Measurements from ENCODE around the gene KCNQ5.

KCNQ5 gene

DNA sequence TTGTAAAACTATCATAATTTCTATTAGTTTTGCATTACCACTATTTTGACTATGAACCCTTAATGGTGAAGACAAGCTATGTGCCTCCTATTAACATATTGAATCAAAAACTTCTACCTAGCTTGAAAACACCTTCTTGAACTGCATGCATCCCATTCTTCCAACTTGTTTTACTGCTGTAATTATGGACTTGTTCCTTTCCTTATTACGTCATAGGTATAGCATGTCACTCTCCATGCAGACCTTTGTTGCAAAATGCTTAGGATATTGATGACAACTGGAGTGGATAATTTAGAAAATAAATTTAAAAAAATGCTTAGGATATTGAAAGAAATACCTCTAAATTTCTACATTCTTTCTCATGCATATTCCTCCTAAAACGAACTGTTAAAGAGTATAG, 219.3 kb downstream of the KCNQ5 start:
- no peak for DNase-seq (ENCODE audit: low read depth, low spot score)
- Histone ChIP-seq H3K27ac (no peak overlapping the region), H3K36me3 (ENCODE audit: insufficient read depth, low read length) (no peaks in the 10 kb centered on the region), H3K9ac (ENCODE audit: insufficient read length) (no peak overlapping the region), H3K9me3 (ENCODE audit: low read depth, low read length) (no peaks in the 10 kb centered on the region), H3K4me3 (no peak overlapping the region)
- TF ChIP-seq POLR2AphosphoS5 (IDR thresholded peaks at IDR 0.05; ENCODE audit: borderline replicate concordance, low read depth, low read length), result no peak
- TF ChIP-seq EZH2 (IDR thresholded peaks at IDR 0.05), result no peak
- TF ChIP-seq FOXP2 (optimal IDR thresholded peaks at IDR 0.05; ENCODE audit: control extremely low read depth, extremely low read length, insufficient read depth), result no peak

DNA sequence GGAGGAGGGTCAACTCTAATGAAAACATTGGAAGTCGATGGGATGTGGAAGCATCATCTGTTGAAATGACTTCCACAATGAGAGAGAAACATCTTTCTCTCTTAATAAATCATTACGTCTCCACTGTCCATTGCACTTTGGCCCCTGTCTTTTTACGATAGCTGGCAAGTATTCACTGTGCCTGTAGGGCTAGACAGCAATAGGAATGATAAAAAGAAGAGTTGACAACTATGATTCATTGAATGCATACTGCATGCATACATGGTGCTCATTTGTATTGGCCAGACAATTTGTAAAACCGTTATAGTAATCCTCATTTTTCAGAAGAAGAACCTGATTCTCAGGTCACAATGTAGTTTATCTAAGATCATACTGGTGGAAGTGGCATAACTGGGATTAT, 220.3 kb downstream of the KCNQ5 start:
- no peak overlapping the region for H3K4me3 ChIP-seq
- TF ChIP-seq FOXP2 (optimal IDR thresholded peaks at IDR 0.05; ENCODE audit: control extremely low read depth, extremely low read length, insufficient read depth), result no peak
- no peak for TF ChIP-seq POLR2AphosphoS5 (IDR thresholded peaks at IDR 0.05; ENCODE audit: borderline replicate concordance, low read depth, low read length)
- no peak overlapping the region for H3K27ac ChIP-seq
- H3K36me3 ChIP-seq (ENCODE audit: insufficient read depth, low read length), result no peaks in the 10 kb centered on the region
- no peak for DNase-seq (ENCODE audit: low read depth, low spot score)
- H3K9me3 ChIP-seq (ENCODE audit: low read depth, low read length), result no peaks in the 10 kb centered on the region
- no peak overlapping the region for H3K9ac ChIP-seq (ENCODE audit: insufficient read length)

DNA sequence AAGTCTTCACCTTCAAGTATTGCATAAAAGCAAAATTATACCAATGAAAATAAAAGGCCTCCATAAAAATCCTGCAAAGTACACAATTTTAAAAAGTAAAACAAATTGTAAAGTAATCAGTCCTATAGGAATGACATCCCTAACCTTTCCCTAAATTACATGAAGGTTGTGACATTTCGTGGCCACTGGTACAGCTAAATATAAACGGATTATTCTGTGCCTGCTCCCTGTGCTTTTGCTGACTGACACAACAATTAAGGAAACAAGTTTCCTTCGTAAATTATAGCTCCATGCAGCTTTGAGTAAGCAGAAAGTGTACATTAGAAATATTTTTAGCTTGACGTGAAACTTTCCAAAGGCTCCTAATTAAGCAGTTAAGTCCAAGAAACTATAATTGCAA, 222.8 kb downstream of the KCNQ5 start:
- Histone ChIP-seq H3K27ac (no peak overlapping the region), H3K9ac (ENCODE audit: insufficient read length) (no peak overlapping the region), H3K9me3 (ENCODE audit: low read depth, low read length) (no peaks in the 10 kb centered on the region), H3K4me3 (no peak overlapping the region), H3K36me3 (ENCODE audit: insufficient read depth, low read length) (no peaks in the 10 kb centered on the region)
- DNase-seq (ENCODE audit: low read depth, low spot score), result no peak
- TF ChIP-seq POLR2AphosphoS5 (IDR thresholded peaks at IDR 0.05; ENCODE audit: borderline replicate concordance, low read depth, low read length) (no peak), EZH2 (IDR thresholded peaks at IDR 0.05) (no peak), FOXP2 (optimal IDR thresholded peaks at IDR 0.05; ENCODE audit: control extremely low read depth, extremely low read length, insufficient read depth) (no peak)

DNA sequence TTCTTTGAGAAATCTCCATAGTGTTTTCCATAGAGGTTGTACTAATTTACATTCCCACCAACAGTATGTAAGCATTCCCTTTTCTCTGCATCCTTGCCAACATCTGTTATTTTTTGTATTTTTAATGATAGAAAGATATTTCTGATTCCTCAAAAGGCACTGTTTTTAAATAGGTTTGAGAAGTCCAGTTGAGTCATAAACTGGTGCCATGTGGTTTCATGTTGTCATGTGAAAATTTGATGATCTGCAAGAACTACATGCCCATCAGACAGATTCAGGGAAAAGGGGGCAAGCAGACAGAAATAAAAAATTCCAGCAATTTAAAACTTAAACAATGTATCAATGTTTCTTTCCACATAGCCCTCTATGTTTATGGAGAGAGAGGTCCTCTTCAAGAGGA, 227.5 kb downstream of the KCNQ5 start:
- Histone ChIP-seq H3K4me3 (no peak overlapping the region), H3K27ac (no peak overlapping the region), H3K9me3 (ENCODE audit: low read depth, low read length) (no peaks in the 10 kb centered on the region), H3K36me3 (ENCODE audit: insufficient read depth, low read length) (no peaks in the 10 kb centered on the region), H3K9ac (ENCODE audit: insufficient read length) (no peak overlapping the region)
- no peak for TF ChIP-seq POLR2AphosphoS5 (IDR thresholded peaks at IDR 0.05; ENCODE audit: borderline replicate concordance, low read depth, low read length)
- TF ChIP-seq EZH2 (IDR thresholded peaks at IDR 0.05), result no peak
- no peak for TF ChIP-seq FOXP2 (optimal IDR thresholded peaks at IDR 0.05; ENCODE audit: control extremely low read depth, extremely low read length, insufficient read depth)
- DNase-seq (ENCODE audit: low read depth, low spot score), result no peak

DNA sequence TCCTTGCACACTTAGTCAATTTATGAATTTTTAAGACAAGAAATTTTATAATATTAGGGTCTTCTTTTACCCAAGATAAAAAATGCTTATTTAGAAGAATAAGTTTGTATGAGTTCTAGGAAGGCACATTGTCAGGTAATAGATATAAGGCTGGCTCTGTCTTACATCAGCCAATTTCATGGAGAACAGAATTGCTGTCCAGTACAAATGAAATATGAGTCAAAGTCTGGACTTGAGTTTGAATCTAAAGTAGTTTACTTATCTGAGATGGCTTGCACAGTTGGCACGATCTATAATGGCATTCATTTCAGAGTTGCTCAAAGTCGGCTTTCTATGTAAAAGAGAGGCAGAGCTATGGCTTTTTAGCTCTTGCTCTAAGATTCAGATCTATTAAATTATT, 228.2 kb downstream of the KCNQ5 start:
- no peak for TF ChIP-seq FOXP2 (optimal IDR thresholded peaks at IDR 0.05; ENCODE audit: control extremely low read depth, extremely low read length, insufficient read depth)
- no peak for TF ChIP-seq EZH2 (IDR thresholded peaks at IDR 0.05)
- no peak for TF ChIP-seq POLR2AphosphoS5 (IDR thresholded peaks at IDR 0.05; ENCODE audit: borderline replicate concordance, low read depth, low read length)
- no peaks in the 10 kb centered on the region for H3K36me3 ChIP-seq (ENCODE audit: insufficient read depth, low read length)
- no peak overlapping the region for H3K27ac ChIP-seq
- H3K9me3 ChIP-seq (ENCODE audit: low read depth, low read length), result no peaks in the 10 kb centered on the region
- H3K4me3 ChIP-seq, result no peak overlapping the region
- H3K9ac ChIP-seq (ENCODE audit: insufficient read length), result no peak overlapping the region
- DNase-seq (ENCODE audit: low read depth, low spot score), result no peak

DNA sequence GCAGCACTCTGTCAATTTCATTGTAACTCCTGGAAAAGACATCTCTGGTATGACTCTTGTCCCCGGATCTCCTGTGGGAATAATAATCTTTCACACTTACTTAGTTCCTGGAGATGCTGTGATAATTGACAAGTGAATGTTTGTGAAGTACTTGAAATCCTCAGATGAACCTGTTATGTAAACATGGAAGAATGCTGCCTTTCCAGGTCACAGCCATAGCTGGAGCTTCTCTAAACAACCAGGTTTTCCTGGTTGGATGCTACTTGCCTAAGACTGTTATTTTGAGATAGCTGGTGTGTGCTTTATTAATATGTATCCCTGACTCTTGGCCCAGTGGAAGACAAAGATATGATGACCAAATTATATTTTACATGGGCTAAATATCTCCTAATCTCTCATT, 228.6 kb downstream of the KCNQ5 start:
- Histone ChIP-seq H3K4me3 (no peak overlapping the region), H3K9me3 (ENCODE audit: low read depth, low read length) (no peaks in the 10 kb centered on the region), H3K27ac (no peak overlapping the region), H3K36me3 (ENCODE audit: insufficient read depth, low read length) (no peaks in the 10 kb centered on the region), H3K9ac (ENCODE audit: insufficient read length) (no peak overlapping the region)
- DNase-seq (ENCODE audit: low read depth, low spot score), result no peak
- no peak for TF ChIP-seq POLR2AphosphoS5 (IDR thresholded peaks at IDR 0.05; ENCODE audit: borderline replicate concordance, low read depth, low read length)
- no peak for TF ChIP-seq FOXP2 (optimal IDR thresholded peaks at IDR 0.05; ENCODE audit: control extremely low read depth, extremely low read length, insufficient read depth)
- TF ChIP-seq EZH2 (IDR thresholded peaks at IDR 0.05), result no peak

DNA sequence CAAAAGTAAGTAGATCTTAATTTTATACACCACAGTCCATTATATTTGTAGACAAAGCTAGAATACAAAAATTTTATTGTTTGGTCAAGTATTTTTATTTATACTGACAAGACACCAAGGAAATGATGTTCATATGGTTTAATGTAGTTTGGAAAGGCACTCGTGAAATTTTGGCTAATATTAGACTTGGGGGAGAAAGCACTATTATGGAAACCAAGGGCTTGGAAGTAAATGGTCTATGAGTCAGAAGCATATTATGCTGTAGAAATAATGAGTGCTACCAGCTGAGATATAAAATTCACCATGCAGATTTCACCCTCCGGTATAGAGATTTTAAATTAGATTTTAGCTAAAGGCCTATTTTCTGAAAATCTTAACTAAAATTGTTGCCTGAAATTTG, 233.6 kb downstream of the KCNQ5 start:
- no peak for TF ChIP-seq EZH2 (IDR thresholded peaks at IDR 0.05)
- TF ChIP-seq FOXP2 (optimal IDR thresholded peaks at IDR 0.05; ENCODE audit: control extremely low read depth, extremely low read length, insufficient read depth), result no peak
- no peak for TF ChIP-seq POLR2AphosphoS5 (IDR thresholded peaks at IDR 0.05; ENCODE audit: borderline replicate concordance, low read depth, low read length)
- Histone ChIP-seq H3K4me3 (no peak overlapping the region), H3K27ac (no peak overlapping the region), H3K9ac (ENCODE audit: insufficient read length) (no peak overlapping the region), H3K36me3 (ENCODE audit: insufficient read depth, low read length) (no peaks in the 10 kb centered on the region), H3K9me3 (ENCODE audit: low read depth, low read length) (no peaks in the 10 kb centered on the region)
- DNase-seq (ENCODE audit: low read depth, low spot score), result no peak

DNA sequence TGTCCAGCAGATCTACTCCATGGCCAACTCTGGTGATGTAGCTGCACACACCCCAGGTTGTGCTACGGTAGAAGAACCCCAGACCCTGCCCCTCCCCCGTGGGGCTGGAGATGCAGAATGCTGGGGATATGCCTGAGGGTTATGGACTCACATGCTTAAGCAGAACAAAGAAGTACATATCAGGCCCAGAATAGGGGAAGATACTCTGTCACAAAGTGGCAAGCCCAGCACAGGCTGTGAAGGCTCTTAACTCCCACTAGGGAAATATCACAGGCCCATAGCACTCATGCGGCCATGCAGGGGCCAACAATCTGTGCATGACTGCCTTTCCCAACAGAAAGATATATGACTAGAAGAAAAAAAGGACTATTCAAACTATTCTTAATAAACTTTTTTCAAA, 234.9 kb downstream of the KCNQ5 start:
- Histone ChIP-seq H3K9ac (ENCODE audit: insufficient read length) (no peak overlapping the region), H3K27ac (no peak overlapping the region), H3K4me3 (no peak overlapping the region), H3K36me3 (ENCODE audit: insufficient read depth, low read length) (no peaks in the 10 kb centered on the region), H3K9me3 (ENCODE audit: low read depth, low read length) (no peaks in the 10 kb centered on the region)
- TF ChIP-seq FOXP2 (optimal IDR thresholded peaks at IDR 0.05; ENCODE audit: control extremely low read depth, extremely low read length, insufficient read depth), result no peak
- DNase-seq (ENCODE audit: low read depth, low spot score), result no peak

DNA sequence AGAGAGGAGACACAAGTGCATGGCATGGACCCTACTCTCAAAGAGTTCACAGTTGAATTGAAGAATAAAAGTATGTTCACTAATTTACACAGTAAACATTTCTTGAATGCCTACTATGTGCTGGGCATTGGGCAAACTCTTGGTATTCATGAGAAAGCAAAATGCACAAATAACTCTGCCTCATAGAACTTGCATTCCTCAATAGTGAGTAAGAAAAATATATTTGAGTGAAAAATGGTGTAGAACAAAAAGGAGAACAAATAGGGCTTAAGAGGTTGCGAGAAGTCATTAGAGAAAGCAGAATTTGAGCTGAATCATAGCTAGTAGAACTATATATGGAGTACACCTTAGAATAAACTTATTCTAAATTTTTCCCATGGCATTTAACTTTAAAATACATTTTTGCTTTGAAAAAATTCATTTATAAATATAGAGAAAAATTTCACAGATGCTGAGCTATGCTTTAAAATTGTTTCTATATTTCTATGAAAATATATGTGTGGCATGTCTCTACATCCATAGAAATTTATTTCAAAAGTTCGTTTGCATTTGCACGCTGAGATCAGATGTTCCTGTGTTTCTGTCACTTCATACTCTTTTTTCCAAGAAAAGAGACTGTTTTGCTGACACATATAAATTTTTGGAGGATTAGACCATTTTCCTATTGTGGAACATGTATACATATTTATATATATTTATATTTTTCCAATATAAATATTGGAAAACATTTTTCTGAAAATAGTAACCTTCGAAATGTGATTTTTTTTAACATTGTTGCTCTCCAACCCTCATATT, 236.1 kb downstream of the KCNQ5 start:
- TF ChIP-seq EZH2 (IDR thresholded peaks at IDR 0.05) (no peak), FOXP2 (optimal IDR thresholded peaks at IDR 0.05; ENCODE audit: control extremely low read depth, extremely low read length, insufficient read depth) (no peak), POLR2AphosphoS5 (IDR thresholded peaks at IDR 0.05; ENCODE audit: borderline replicate concordance, low read depth, low read length) (no peak)
- DNase-seq (ENCODE audit: low read depth, low spot score), result no peak

More for the DNA sequence above, 236.1 kb downstream of the KCNQ5 start:
- no peak overlapping the region for H3K9ac ChIP-seq (ENCODE audit: insufficient read length)
- no peak overlapping the region for H3K27ac ChIP-seq
- H3K9me3 ChIP-seq (ENCODE audit: low read depth, low read length), result no peaks in the 10 kb centered on the region
- H3K36me3 ChIP-seq (ENCODE audit: insufficient read depth, low read length), result no peaks in the 10 kb centered on the region
- no peak overlapping the region for H3K4me3 ChIP-seq
